GM19463 (cell line): Measurements from ENCODE around the gene NNT.
"Not testable (repeated sequence)": the region's sequence is repeated elsewhere in the genome, so short reads cannot be mapped to it uniquely, and the experiment has no call there.

ENCODE experiments used
- ATAC-seq: cut with Tn5 transposase; IDR thresholded peaks from one replicate; pipeline ENCODE4 v1.9.1; 2021; ENCODE audit warnings: mild to moderate bottlenecking, moderate library complexity; ENCODE audit not compliant: unreplicated experiment

The NNT gene

DNA sequence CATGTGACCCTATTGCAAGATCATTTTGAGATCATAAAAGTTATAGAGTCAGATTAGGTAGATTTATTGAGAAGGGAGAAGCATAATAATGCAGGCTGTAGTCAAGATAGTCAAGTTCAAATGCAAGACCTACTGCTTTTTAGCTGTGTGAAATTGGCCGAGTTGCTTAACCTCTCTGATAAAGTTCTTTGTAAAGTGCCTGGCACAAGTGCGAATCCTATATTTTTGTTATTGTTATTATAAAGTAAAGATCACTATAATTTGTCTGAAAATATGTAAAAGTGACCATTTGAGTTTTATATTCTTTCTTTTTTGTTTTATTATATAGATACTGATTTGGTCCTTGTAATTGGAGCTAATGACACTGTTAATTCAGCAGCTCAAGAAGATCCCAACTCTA, 99.3 kb downstream of the NNT start:
- no peak for ATAC-seq

DNA sequence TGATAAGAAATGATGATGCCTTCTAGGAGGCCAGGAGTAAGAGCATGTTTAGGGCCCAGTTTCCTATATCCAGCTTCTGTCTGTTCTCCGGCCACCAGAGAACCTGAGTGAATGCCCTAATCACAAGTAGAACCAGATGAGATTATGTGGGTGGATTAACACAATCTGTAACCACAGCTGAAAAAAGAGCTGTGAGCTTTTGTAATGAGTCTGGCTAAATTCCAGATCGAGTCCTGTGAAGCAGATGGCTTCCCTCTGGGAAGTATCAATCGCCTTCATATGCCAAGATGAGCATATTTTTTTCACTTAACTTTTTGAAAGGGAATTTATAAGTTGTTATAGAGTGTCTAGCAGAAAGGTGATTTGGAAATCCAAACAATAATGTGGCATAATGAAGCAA, 99.8 kb downstream of the NNT start:
- ATAC-seq: no peak

DNA sequence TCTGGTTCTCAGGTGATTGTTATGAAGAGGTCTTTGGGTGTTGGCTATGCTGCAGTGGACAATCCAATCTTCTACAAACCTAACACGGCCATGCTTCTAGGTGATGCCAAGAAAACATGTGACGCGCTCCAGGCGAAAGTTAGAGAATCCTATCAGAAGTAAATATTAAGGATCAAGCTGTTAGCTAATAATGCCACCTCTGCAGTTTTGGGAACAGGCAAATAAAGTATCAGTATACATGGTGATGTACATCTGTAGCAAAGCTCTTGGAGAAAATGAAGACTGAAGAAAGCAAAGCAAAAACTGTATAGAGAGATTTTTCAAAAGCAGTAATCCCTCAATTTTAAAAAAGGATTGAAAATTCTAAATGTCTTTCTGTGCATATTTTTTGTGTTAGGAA, 101.3 kb downstream of the NNT start:
- no peak for ATAC-seq

DNA sequence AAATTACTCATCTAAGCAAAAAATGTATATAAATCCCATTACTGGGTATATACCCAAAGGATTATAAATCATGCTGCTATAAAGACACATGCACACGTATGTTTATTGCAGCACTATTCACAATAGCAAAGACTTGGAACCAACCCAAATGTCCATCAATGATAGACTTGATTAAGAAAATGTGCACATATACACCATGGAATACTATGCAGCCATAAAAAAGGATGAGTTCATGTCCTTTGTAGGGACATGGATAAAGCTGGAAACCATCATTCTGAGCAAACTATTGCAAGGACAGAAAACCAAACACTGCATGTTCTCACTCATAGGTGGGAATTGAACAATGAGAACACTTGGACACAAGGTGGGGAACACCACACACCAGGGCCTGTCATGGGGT, 103.6 kb downstream of the NNT start:
- not testable (repeated sequence) for ATAC-seq

DNA sequence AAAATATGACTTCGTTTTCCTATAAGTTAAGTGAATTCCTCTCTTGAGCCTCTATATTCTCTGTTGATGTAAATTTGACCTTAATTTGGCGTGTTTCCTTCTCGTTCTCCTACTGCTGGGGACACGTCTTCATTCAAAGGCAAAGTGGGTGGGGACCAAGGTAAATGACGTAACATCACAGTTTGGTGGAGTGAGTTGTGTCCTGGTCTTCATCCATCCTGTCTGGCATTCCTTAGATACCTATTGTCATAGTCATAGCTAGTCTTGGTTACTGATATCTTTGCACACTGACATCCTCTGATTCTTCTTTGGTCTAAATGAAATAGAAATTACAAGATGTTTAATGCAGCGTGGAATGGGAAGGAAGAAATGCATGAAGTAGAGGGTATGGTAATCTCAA, 108.5 kb downstream of the NNT start:
- no peak for ATAC-seq

DNA sequence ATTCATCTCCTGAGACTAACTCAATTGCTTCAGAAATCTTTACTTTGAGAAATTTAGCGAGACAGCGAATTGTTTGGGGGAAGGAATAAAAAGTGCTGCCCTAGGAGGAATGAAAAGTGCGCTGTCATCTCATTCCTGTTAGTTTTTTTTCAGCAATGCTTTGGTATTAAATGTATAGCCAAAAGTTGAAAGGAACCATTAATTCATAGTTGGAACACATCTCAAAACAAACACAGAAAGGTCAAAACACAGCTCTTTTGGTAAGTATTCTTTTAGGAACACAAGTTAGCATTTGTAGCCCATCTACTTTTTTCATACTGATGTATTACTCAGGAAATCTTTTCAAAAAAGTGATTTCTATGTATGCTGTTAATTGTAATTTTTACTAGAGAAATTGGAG, 109.1 kb downstream of the NNT start:
- ATAC-seq: no peak

DNA sequence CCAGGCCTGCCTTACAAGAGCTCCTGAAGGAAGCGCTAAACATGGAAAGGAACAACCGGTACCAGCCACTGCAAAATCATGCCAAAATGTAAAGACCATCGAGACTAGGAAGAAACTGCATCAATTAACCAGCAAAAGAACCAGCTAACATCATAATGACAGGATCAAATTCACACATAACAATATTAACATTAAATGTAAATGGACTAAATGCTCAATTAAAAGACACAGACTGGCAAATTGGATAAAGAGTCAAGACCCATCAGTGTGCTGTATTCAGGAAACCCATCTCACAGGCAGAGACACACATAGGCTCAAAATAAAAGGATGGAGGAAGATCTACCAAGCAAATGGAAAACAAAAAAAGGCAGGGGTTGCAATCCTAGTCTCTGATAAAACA, 116.8 kb downstream of the NNT start:
- not testable (repeated sequence) for ATAC-seq

DNA sequence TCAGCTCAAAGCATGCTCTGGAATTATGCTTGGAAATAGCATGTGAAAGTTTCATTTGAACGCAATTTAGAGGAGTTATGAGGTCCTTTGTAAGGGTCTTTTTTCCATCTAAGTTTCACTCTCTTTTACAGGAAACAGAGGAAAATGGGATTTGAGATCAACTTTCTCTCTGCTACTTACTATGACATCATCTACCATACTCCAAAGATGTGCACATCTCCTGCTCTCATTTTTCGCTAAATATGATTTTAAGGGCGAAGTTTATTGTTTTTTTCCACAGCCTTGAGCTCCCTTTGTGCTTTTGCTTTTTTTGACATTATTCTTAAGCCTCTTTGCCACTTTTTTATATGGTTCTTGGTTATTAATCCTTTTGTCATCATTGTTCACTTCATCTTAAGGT, 125.6 kb downstream of the NNT start:
- ATAC-seq: no peak

DNA sequence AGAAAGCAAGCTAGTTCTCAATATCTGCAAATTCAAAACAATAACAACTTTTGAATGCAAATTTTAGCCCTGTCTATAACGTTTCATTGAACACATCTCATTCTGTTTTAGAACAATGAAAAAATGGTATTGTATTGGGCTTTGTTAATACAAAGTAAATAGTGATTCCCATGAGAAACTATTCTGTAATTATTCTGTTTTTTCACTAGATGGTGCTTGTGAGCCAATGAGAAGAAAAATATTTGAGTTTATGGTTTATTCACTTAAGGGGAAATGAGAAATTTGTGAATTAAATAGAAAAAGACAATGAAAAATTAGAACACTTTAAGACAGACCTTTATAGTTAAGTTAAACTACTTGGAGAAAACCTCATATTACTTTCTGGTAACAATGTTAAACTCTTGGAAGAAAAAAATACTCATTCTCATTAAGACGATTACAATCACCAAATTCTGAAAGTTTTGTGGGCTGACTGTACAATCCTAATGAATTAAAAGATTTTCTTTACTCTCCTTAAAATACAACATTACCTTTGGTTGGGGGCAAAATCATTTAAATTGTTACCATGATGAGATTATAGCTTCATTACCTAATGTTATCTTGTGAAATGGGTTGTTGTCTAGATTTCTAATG, 127.0 kb downstream of the NNT start:
- no peak for ATAC-seq

DNA sequence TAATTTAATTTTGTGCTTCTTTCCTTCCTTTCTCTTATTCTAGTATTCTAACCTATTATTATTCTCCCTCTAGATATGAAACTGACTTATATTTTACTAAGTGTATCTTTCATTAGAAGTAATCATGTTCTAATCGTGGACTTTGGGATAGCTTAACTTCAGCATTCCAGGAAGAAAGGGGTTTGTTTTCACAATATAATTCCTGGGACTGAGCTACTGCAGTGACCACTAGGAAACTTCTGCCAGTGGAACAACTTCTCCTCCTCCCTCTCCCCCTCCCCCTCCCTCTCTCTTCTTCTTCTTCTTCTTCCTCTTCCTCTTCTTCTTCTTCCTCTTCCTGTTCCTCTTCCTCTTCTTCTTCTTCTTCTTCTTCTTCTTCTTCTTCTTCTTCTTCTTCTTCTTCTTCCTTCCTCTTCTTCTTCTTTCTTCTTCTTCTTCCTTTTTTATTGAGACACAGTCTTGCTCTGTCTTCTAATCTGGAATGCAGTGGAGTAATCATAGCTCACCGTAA, 127.9 kb downstream of the NNT start:
- no peak for ATAC-seq

DNA sequence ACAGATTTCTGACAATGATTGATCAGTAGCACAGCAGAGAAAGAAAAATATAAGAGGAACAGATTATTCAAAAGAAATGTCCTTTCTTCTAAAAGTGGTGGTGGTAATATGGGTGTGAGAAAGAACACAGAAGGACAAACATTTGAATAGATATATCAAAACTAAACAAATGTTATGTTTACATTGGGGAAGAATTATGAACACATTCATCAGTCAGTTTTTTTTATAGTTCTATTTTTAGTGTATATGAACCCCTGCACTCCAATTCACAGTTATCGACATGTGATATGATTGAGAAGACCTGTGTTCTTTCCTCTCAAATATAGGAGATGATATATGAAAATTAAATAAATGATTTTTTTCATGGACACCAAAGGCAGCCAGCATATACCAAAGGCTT, 128.6 kb downstream of the NNT start:
- ATAC-seq: no peak

DNA sequence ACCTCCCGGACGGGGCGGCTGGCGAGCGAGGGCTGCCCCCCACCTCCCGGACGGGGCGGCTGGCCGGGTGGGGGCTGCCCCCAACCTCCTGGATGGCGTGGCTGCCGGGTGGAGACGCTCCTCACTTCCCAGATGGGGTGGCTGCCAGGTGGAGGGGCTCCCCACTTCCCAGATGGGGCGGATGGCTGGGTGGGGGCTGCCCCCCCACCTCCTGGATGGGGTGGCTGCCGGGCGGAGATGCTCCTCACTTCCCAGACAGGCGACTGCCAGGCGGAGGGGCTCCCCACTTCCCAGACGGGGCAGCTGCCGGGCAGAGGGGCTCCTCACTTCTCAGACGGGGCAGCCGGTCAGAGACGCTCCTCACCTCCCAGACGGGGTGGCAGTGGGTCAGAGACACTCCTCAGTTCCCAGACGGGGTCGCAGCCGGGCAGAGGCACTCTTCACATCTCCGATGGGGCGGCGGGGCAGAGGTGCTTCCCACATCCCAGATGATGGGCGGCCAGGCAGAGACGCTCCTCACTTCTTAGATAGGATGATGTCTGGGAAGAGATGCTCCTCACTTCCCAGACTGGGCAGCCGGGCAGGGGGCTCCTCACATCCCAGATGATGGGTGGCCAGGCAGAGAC, 143.1 kb downstream of the NNT start:
- ATAC-seq: not testable (repeated sequence)

DNA sequence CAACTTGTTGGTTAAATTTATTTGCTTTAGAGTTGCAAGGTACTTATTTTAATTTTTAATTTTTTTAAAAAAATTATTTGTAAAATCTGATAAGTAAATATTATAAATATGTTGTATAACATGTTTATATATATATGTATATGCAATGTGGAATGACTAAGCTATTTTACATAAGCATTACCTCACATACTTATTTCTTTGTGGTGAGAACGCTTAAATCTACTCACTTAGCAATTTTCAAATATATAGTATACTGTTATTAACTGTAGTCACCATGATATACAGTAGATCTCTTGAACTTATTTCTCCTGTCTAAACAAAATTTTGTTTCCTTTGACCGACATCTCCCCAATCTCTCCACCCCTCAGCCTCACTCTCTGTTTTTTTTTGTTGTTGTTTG, 147.8 kb downstream of the NNT start:
- no peak for ATAC-seq

DNA sequence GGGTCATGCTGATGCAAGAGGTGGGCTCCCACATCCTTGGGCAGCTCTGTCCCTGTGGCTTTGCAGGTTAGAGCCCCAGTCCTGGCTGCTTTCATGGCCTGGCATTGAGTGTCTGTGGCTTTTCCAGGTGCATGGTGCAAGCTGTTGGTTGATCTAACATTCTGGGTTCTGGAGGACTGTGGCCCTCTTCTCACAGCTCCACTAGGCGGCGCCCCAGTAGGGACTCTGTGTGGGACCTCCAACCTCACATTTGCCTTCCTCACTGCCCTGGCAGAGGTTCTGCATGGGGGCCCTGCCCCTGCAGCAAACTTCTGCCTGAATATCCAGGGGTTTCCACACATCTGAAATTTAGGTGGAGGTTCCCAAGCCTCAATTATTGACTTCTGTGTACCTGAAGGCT, 150.1 kb downstream of the NNT start:
- no peak for ATAC-seq
